ENCODE measurements around the gene ESR2. TPM values are rescaled to one million over a fixed set of nuclear protein-coding genes. Genes with fewer than 3 reads are reported as not detected.

ESR2 gene
- total and polyA plus RNA-seq, 7 experiments from 2014 or later = 0.07 to 0.19 (median 0.12) TPM; not detected in 2

- Mint-ChIP-seq H3K4me1 (no peaks in the 10 kb centered on the region), H3K36me3 (peaks cover 0 to 3% (median 0%) of the 10 kb centered on the region in 5 donors), H3K27ac (no peak overlapping the region), H3K9me3 (no peaks in the 10 kb centered on the region), H3K4me3 (no peak overlapping the region), H3K27me3 (peaks cover 5 to 16% (median 11%) of the 10 kb centered on the region in 5 donors)
- ChIA-PET CTCF (no interaction called here), POLR2A (no interaction called here)
- Histone ChIP-seq H3K4me3 (ENCODE audit: low read length) (no peak overlapping the region), H3K27ac (ENCODE audit: low read depth, low read length) (no peak overlapping the region), H3K27me3 (ENCODE audit: control insufficient read depth in 2 of 2, insufficient read depth in 2 of 2, low read length in 2 of 2) (peaks cover 0 to 7% of the 10 kb centered on the region in 2 donors), H3K4me1 (ENCODE audit: control insufficient read depth in 2 of 2, insufficient read depth in 2 of 2, low read length in 2 of 2) (no peaks in the 10 kb centered on the region), H3K9me3 (ENCODE audit: control insufficient read depth in 2 of 3, low read length in 3 of 3) (no peaks in the 10 kb centered on the region), H3K36me3 (ENCODE audit: control insufficient read depth in 2 of 3, insufficient read depth in 3 of 3, low read length in 3 of 3) (no peaks in the 10 kb centered on the region)
- DNase-seq (no peak), ATAC-seq (no peak)
- intact Hi-C loops (cut with micrococcal nuclease) = no loop called here
Measured at GRCh38 chr14:64249363-64249762, 44.8 kb downstream of the ESR2 start.

GRCh38 chr14:64248689-64249088, 45.5 kb downstream of the ESR2 start:
- Mint-ChIP-seq H3K27ac (no peak overlapping the region), H3K36me3 (peaks cover 0 to 3% (median 0%) of the 10 kb centered on the region in 5 donors), H3K4me3 (no peak overlapping the region), H3K27me3 (peaks cover 5 to 21% (median 11%) of the 10 kb centered on the region in 5 donors), H3K9me3 (no peaks in the 10 kb centered on the region), H3K4me1 (no peaks in the 10 kb centered on the region)
- POLR2A ChIA-PET = no interaction called here
- Histone ChIP-seq H3K4me1 (ENCODE audit: control insufficient read depth in 2 of 2, insufficient read depth in 2 of 2, low read length in 2 of 2) (no peaks in the 10 kb centered on the region), H3K27ac (ENCODE audit: low read depth, low read length) (no peak overlapping the region), H3K4me3 (ENCODE audit: low read length) (no peak overlapping the region), H3K27me3 (ENCODE audit: control insufficient read depth in 2 of 2, insufficient read depth in 2 of 2, low read length in 2 of 2) (peaks cover 0 to 7% of the 10 kb centered on the region in 2 donors), H3K9me3 (ENCODE audit: control insufficient read depth in 2 of 3, low read length in 3 of 3) (no peaks in the 10 kb centered on the region), H3K36me3 (ENCODE audit: control insufficient read depth in 2 of 3, insufficient read depth in 3 of 3, low read length in 3 of 3) (no peaks in the 10 kb centered on the region)
- ATAC-seq (no peak), DNase-seq (no peak)
- intact Hi-C loops (cut with micrococcal nuclease) = no loop called here
- CTCF ChIA-PET = no interaction called here

GRCh38 chr14:64247195-64247594, 47.0 kb downstream of the ESR2 start:
- peaks cover 11 to 23% (median 13%) of the 10 kb centered on the region in 5 donors for H3K27me3 Mint-ChIP-seq
- Histone ChIP-seq H3K27ac (ENCODE audit: low read depth, low read length) (no peak overlapping the region), H3K27me3 (ENCODE audit: control insufficient read depth in 2 of 2, insufficient read depth in 2 of 2, low read length in 2 of 2) (peaks cover 0 to 7% of the 10 kb centered on the region in 2 donors), H3K36me3 (ENCODE audit: control insufficient read depth in 2 of 3, insufficient read depth in 3 of 3, low read length in 3 of 3) (no peaks in the 10 kb centered on the region), H3K9me3 (ENCODE audit: control insufficient read depth in 2 of 3, low read length in 3 of 3) (no peaks in the 10 kb centered on the region), H3K4me3 (ENCODE audit: low read length) (no peak overlapping the region), H3K4me1 (ENCODE audit: control insufficient read depth in 2 of 2, insufficient read depth in 2 of 2, low read length in 2 of 2) (no peaks in the 10 kb centered on the region)
- ChIA-PET CTCF (no interaction called here), POLR2A (no interaction called here)
- DNase-seq = no peak
- H3K27ac Mint-ChIP-seq = no peak overlapping the region
- H3K4me1 Mint-ChIP-seq = no peaks in the 10 kb centered on the region
- peaks cover 0 to 3% (median 0%) of the 10 kb centered on the region in 11 donors for H3K9me3 Mint-ChIP-seq
- peaks cover 0 to 6% (median 2%) of the 10 kb centered on the region in 5 donors for H3K36me3 Mint-ChIP-seq
- no peak for ATAC-seq
- H3K4me3 Mint-ChIP-seq = no peak overlapping the region
- intact Hi-C loops (cut with micrococcal nuclease) = no loop called here

GRCh38 chr14:64246688-64247087, 47.5 kb downstream of the ESR2 start:
- Mint-ChIP-seq H3K27ac (no peak overlapping the region), H3K27me3 (peaks cover 11 to 27% (median 13%) of the 10 kb centered on the region in 5 donors), H3K36me3 (peaks cover 0 to 6% (median 2%) of the 10 kb centered on the region in 5 donors), H3K9me3 (peaks cover 0 to 3% (median 0%) of the 10 kb centered on the region in 11 donors), H3K4me1 (no peaks in the 10 kb centered on the region), H3K4me3 (no peak overlapping the region)
- Histone ChIP-seq H3K27ac (ENCODE audit: low read depth, low read length) (no peak overlapping the region), H3K9me3 (ENCODE audit: control insufficient read depth in 2 of 3, low read length in 3 of 3) (no peaks in the 10 kb centered on the region), H3K4me3 (ENCODE audit: low read length) (no peak overlapping the region), H3K4me1 (ENCODE audit: control insufficient read depth in 2 of 2, insufficient read depth in 2 of 2, low read length in 2 of 2) (no peaks in the 10 kb centered on the region), H3K27me3 (ENCODE audit: control insufficient read depth in 2 of 2, insufficient read depth in 2 of 2, low read length in 2 of 2) (peaks cover 0 to 7% of the 10 kb centered on the region in 2 donors), H3K36me3 (ENCODE audit: control insufficient read depth in 2 of 3, insufficient read depth in 3 of 3, low read length in 3 of 3) (no peaks in the 10 kb centered on the region)
- ChIA-PET POLR2A (no interaction called here), CTCF (no interaction called here)
- intact Hi-C loops (cut with micrococcal nuclease) = no loop called here
- no peak for ATAC-seq
- no peak for DNase-seq

- Mint-ChIP-seq H3K27ac (no peak overlapping the region), H3K9me3 (peaks cover 0 to 3% (median 0%) of the 10 kb centered on the region in 11 donors), H3K27me3 (peaks cover 13 to 30% (median 19%) of the 10 kb centered on the region in 5 donors), H3K36me3 (peaks cover 0 to 6% (median 2%) of the 10 kb centered on the region in 5 donors), H3K4me1 (no peaks in the 10 kb centered on the region), H3K4me3 (no peak overlapping the region)
- Histone ChIP-seq H3K36me3 (ENCODE audit: control insufficient read depth in 2 of 3, insufficient read depth in 3 of 3, low read length in 3 of 3) (no peaks in the 10 kb centered on the region), H3K4me3 (ENCODE audit: low read length) (no peak overlapping the region), H3K9me3 (ENCODE audit: control insufficient read depth in 2 of 3, low read length in 3 of 3) (no peaks in the 10 kb centered on the region), H3K27ac (ENCODE audit: low read depth, low read length) (no peak overlapping the region), H3K27me3 (ENCODE audit: control insufficient read depth in 2 of 2, insufficient read depth in 2 of 2, low read length in 2 of 2) (peaks cover 0 to 7% of the 10 kb centered on the region in 2 donors), H3K4me1 (ENCODE audit: control insufficient read depth in 2 of 2, insufficient read depth in 2 of 2, low read length in 2 of 2) (no peaks in the 10 kb centered on the region)
- POLR2A ChIA-PET = no interaction called here
- CTCF ChIA-PET = no interaction called here
- DNase-seq = no peak
- no peak for ATAC-seq
- intact Hi-C loops (cut with micrococcal nuclease) = no loop called here
Measured at GRCh38 chr14:64245491-64245890, 48.7 kb downstream of the ESR2 start.

GRCh38 chr14:64244279-64244678, 49.9 kb downstream of the ESR2 start:
- peaks cover 0 to 6% (median 2%) of the 10 kb centered on the region in 5 donors for H3K36me3 Mint-ChIP-seq
- ChIA-PET POLR2A (no interaction called here), CTCF (no interaction called here)
- no peak overlapping the region for H3K27ac Mint-ChIP-seq
- H3K27me3 Mint-ChIP-seq = peaks cover 13 to 33% (median 27%) of the 10 kb centered on the region in 5 donors
- no peaks in the 10 kb centered on the region for H3K9me3 ChIP-seq (ENCODE audit: control insufficient read depth in 2 of 3, low read length in 3 of 3)
- ATAC-seq (no peak), DNase-seq (no peak)
- no peak overlapping the region for H3K4me3 ChIP-seq (ENCODE audit: low read length)
- peaks cover 0 to 5% (median 0%) of the 10 kb centered on the region in 11 donors for H3K9me3 Mint-ChIP-seq
- no peaks in the 10 kb centered on the region for H3K4me1 ChIP-seq (ENCODE audit: control insufficient read depth in 2 of 2, insufficient read depth in 2 of 2, low read length in 2 of 2)
- H3K27ac ChIP-seq (ENCODE audit: low read depth, low read length) = no peak overlapping the region
- intact Hi-C loops (cut with micrococcal nuclease) = no loop called here
- no peaks in the 10 kb centered on the region for H3K36me3 ChIP-seq (ENCODE audit: control insufficient read depth in 2 of 3, insufficient read depth in 3 of 3, low read length in 3 of 3)
- peaks cover 0 to 7% of the 10 kb centered on the region in 2 donors for H3K27me3 ChIP-seq (ENCODE audit: control insufficient read depth in 2 of 2, insufficient read depth in 2 of 2, low read length in 2 of 2)
- H3K4me1 Mint-ChIP-seq = no peaks in the 10 kb centered on the region
- no peak overlapping the region for H3K4me3 Mint-ChIP-seq

GRCh38 chr14:64238631-64239030, 55.5 kb downstream of the ESR2 start:
- CTCF ChIA-PET = interaction anchor here (0.5 kb wide), 1 partner anchor 61 kb away, joined by 3 read pairs; no protein-coding TSS in a partner anchor
- H3K36me3 ChIP-seq (ENCODE audit: control insufficient read depth in 2 of 3, insufficient read depth in 3 of 3, low read length in 3 of 3) = no peaks in the 10 kb centered on the region
- ATAC-seq (no peak), DNase-seq (no peak)
- H3K27me3 Mint-ChIP-seq = peaks cover 8 to 27% (median 10%) of the 10 kb centered on the region in 5 donors
- peaks cover 0 to 5% (median 0%) of the 10 kb centered on the region in 11 donors for H3K9me3 Mint-ChIP-seq
- H3K9me3 ChIP-seq (ENCODE audit: control insufficient read depth in 2 of 3, low read length in 3 of 3) = no peaks in the 10 kb centered on the region
- no peaks in the 10 kb centered on the region for H3K4me1 ChIP-seq (ENCODE audit: control insufficient read depth in 2 of 2, insufficient read depth in 2 of 2, low read length in 2 of 2)
- H3K27ac Mint-ChIP-seq = peak overlapping the region in 1 of 9 donors; percentile 33
- peaks cover 0 to 5% (median 0%) of the 10 kb centered on the region in 7 donors for H3K4me1 Mint-ChIP-seq
- no peak overlapping the region for H3K4me3 ChIP-seq (ENCODE audit: low read length)
- intact Hi-C loops (cut with micrococcal nuclease) = no loop called here
- H3K4me3 Mint-ChIP-seq = no peak overlapping the region
- POLR2A ChIA-PET = no interaction called here
- no peaks in the 10 kb centered on the region for H3K27me3 ChIP-seq (ENCODE audit: control insufficient read depth in 2 of 2, insufficient read depth in 2 of 2, low read length in 2 of 2)
- H3K27ac ChIP-seq (ENCODE audit: low read depth, low read length) = no peak overlapping the region
- H3K36me3 Mint-ChIP-seq = peaks cover 0 to 3% (median 2%) of the 10 kb centered on the region in 5 donors
